Ovary (tissue), 9 donors: ENCODE data around the gene MT3. TPM values are rescaled to one million over a fixed set of nuclear protein-coding genes. Genes with fewer than 3 reads are reported as not detected.

Source experiments
- DNase-seq, 5 donors: peaks; one replicate each; pipeline ENCODE4 v3.0.0-alpha.2; 2019 to 2020
- H3K27ac ChIP-seq, 2 donors: fragments of 200-600 bp; one replicate each; pipeline versions ENCODE4 v1.5.1 to v1.8.0; 2019 to 2022
- H3K27me3 ChIP-seq: fragments of 200-600 bp; one replicate; pipeline ENCODE4 v1.8.0; 2022
- H3K36me3 ChIP-seq: fragments of 200-600 bp; sonication (generic); one replicate; pipeline ENCODE4 v1.5.1; 2019
- H3K4me1 ChIP-seq: one replicate; pipeline ENCODE4 v1.8.1; 2013; ENCODE audit warnings: mild to moderate bottlenecking, moderate library complexity; ENCODE audit not compliant: insufficient read depth
- H3K4me3 ChIP-seq: fragments of 200-600 bp; sonication (generic); one replicate; pipeline ENCODE4 v1.5.1; 2017
- H3K9me3 ChIP-seq, 2 donors: fragments of 200-600 bp in 1 of 2; sonication (generic) in 1 of 2; one replicate each; pipeline versions ENCODE4 v1.5.1 to v1.8.1; 2013 to 2019; ENCODE audit warnings: mild to moderate bottlenecking in 1 of 2, moderate library complexity in 1 of 2
- EP300 ChIP-seq: sonication (generic); formaldehyde crosslinking; IDR thresholded peaks from one replicate; pipeline ENCODE4 v1.6.1; 2017; ENCODE audit warnings: antibody characterized with exemption
- POLR2A ChIP-seq: fragments of 450-650 bp; IDR thresholded peaks from one replicate; pipeline ENCODE4 v1.6.1; 2017; ENCODE audit warnings: antibody characterized with exemption, mild to moderate bottlenecking, moderate library complexity
- WGBS, 3 donors: extraction: QIAGEN DNeasy Blood & Tissue Kit in 1 of 3; methylation state at CpG; one replicate each; pipeline versions ENCODE4 v1.1.5 to v1.1.7; 2013 to 2017; 5-methylcytosine and 5-hydroxymethylcytosine counted together
- intact Hi-C, 4 donors: fragments of 100-400 bp; cut with DNase I; formaldehyde crosslinking; loops; one replicate each; pipeline versions ENCODE4 v1.11.0 to v1.15.1; 2022 to 2023
- polyA plus RNA-seq, 2 donors: library from polyadenylated mRNA; stranded (reverse); fragments of 200-250 nt in 1 of 2; fragments of 350-450 nt in 1 of 2; fragmentation: Illumina TruSeq in 1 of 2; extraction: RNeasy Lipid Tissue Mini Kit (QIAGEN cat#74804) in 1 of 2; gene quantifications; one replicate each; pipeline ENCODE4 v1.2.3, GENCODE V29; 2013 to 2014
- total RNA-seq, 7 donors: library from RNA; depleted of rRNA in 2 of 7; stranded (reverse); fragments of >200 nt in 2 of 7; fragmentation: NEBNext Ultra II Directional in 3 of 7; extraction: Animal tissue kit (Norgen Biotek cat#: 25700) in 3 of 7; gene quantifications; one replicate each; pipeline versions ENCODE4 v1.1.0 to v1.2.4, GENCODE V29; 2016 to 2023
- TF ChIP-seq, protein P1 (sequence below), 3 donors: fragments of 450-650 bp in 2 of 3; fragments of 200-600 bp in 1 of 3; IDR thresholded peaks; one replicate each; pipeline versions ENCODE4 v1.5.1 to v1.8.0; 2016 to 2022; ENCODE audit warnings: antibody characterized with exemption in 3 of 3, mild to moderate bottlenecking in 1 of 3
- donor health status: DM: no; HTN: no; CAD: no; lungs with moderate emphysema.
- donor health status: DM: no; HTN: no; CAD: no.
- donor health status: Bipolar disorder and iron deficiency.
- donor health status: DM: yes; HTN: yes; CAD: no.
- donor health status: DM: no; HTN: no; CAD: no.
- donor health status: DM: yes; HTN: yes; CAD: no.

The MT3 gene
- total and polyA plus RNA-seq, 9 donors, result 0.53 to 4.8 (median 1.4) TPM; not detected in 3

DNA sequence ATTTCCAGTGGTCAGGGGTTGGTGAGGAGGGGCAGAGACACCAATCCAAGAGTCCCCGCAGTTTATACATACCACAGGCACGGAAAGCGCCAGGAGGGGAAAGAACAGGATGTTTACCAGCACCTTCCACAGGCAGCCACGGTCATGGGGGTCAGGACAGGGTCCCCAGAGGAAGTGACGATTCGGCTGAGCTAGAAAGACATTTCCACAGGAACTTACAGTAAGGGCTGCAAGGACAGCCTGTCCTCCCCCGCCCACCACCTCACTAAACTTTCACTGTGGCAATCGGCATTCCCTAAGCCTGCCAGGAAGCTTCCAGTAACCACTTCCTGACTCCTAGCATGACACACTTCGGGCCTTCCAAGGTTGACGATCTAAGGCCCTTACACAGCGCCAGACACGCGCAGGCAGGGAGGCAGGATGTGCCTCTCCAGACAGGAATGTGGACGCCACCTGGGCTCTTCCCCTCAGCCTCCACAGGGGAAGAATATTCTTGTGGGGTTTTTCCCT, 17.8 kb downstream of the MT3 start:
- H3K4me1 ChIP-seq, result peaks cover 27% of the 10 kb centered on the region
- H3K27me3 ChIP-seq, result no peaks in the 10 kb centered on the region
- no peaks in the 10 kb centered on the region for H3K9me3 ChIP-seq
- DNase-seq, result peak; percentile 62 to 86 (median 73)
- no peak overlapping the region for H3K4me3 ChIP-seq
- peak; percentile 99 for TF ChIP-seq EP300
- TF ChIP-seq, protein P1, sequence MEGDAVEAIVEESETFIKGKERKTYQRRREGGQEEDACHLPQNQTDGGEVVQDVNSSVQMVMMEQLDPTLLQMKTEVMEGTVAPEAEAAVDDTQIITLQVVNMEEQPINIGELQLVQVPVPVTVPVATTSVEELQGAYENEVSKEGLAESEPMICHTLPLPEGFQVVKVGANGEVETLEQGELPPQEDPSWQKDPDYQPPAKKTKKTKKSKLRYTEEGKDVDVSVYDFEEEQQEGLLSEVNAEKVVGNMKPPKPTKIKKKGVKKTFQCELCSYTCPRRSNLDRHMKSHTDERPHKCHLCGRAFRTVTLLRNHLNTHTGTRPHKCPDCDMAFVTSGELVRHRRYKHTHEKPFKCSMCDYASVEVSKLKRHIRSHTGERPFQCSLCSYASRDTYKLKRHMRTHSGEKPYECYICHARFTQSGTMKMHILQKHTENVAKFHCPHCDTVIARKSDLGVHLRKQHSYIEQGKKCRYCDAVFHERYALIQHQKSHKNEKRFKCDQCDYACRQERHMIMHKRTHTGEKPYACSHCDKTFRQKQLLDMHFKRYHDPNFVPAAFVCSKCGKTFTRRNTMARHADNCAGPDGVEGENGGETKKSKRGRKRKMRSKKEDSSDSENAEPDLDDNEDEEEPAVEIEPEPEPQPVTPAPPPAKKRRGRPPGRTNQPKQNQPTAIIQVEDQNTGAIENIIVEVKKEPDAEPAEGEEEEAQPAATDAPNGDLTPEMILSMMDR (IDR thresholded peaks at IDR 0.05), result no peak
- 37 to 47% (median 46%) methylated on average over 14 of the region's 14 CpGs for WGBS, 3 donors
- H3K36me3 ChIP-seq, result no peaks in the 10 kb centered on the region
- intact Hi-C loops, result loop anchor here in 1 of 4 donors (5.0 to 10.0 kb wide), 2 partner anchors 380 to 698 kb away; partner anchors contain the start of gene NLRC5
- peak overlapping the region; percentile 79 to 81 for H3K27ac ChIP-seq

DNA sequence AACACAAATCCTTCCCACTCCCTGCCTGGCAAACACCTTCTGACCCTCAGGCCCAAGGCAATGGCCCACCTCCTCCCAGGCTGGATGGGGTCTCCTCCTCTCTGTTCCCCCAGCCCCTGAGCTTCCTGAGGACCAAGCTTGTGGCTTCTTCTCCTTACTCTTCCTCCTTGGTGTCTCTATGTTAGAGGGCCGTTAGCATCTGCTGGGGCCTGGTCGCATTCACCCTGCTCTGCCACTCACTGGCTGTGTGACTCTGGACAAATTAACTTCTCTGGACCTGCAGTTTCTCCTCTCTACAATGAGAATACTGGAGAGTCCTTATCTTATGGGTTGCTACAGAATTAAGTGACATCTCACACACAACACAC, 18.3 kb downstream of the MT3 start:
- H3K27ac ChIP-seq, result peak overlapping the region; percentile 79 to 81
- H3K4me1 ChIP-seq, result peaks cover 27% of the 10 kb centered on the region
- intact Hi-C loops, result loop anchor here in 1 of 4 donors (1.0 to 10.0 kb wide), 4 partner anchors 19 to 697 kb away; partner anchors contain the start of genes MT1X and NLRC5
- H3K27me3 ChIP-seq, result no peaks in the 10 kb centered on the region
- peak overlapping the region; percentile 76 for H3K4me3 ChIP-seq
- DNase-seq, result no peak
- 79 to 84% (median 82%) methylated on average over 2 of the region's 2 CpGs for WGBS, 3 donors
- H3K36me3 ChIP-seq, result no peaks in the 10 kb centered on the region
- TF ChIP-seq POLR2A, result no peak
- TF ChIP-seq EP300, result no peak
- TF ChIP-seq, protein P1 (IDR thresholded peaks at IDR 0.05), result no peak
- no peaks in the 10 kb centered on the region for H3K9me3 ChIP-seq

DNA sequence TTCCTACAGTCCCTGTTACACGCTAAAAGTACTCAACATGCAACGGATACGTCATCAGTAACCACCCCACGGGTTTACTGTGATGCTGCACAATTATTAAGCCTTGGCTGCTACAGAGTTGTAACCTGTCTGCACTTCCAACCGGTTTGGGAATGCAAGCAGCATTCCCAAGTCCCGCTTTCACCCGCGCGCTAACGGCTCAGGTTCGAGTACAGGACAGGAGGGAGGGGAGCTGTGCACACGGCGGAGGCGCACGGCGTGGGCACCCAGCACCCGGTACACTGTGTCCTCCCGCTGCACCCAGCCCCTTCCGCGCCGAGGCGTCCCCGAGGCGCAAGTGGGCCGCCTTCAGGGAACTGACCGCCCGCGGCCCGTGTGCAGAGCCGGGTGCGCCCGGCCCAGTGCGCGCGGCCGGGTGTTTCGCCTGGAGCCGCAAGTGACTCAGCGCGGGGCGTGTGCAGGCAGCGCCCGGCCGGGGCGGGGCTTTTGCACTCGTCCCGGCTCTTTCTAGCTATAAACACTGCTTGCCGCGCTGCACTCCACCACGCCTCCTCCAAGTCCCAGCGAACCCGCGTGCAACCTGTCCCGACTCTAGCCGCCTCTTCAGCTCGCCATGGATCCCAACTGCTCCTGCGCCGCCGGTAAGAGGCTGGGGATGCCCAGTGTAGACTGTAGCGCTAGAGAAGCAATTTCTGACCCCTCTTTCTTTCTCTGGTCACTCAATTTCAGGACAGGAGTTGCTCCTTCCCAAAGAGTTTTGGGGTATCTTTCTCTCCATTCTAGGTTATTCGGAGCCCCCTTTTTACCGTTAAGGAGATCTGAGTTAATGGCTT, 18.9 kb downstream of the MT3 start, which contains the start of gene MT2A:
MT2A (plus strand) TSS at position 542 of the 833 bp plus-strand sequence; CDS start at position 614, 72 bp downstream.
- Histone ChIP-seq H3K4me1 (peaks cover 27% of the 10 kb centered on the region), H3K27ac (peak within 1 kb of the TSS; percentile 79 to 81), H3K9me3 (no peaks in the 10 kb centered on the region), H3K4me3 (peak within 1 kb of the TSS; percentile 76), H3K27me3 (no peaks in the 10 kb centered on the region), H3K36me3 (no peaks in the 10 kb centered on the region)
- WGBS, 3 donors, result 6 to 8% (median 7%) methylated on average over 61 to 62 of the region's 62 CpGs
- intact Hi-C loops, result loop anchor here in 1 of 4 donors (1.0 to 10.0 kb wide), 4 partner anchors 19 to 697 kb away; partner anchors contain the start of genes MT1X and NLRC5
- peak; percentile 90 for TF ChIP-seq POLR2A
- TF ChIP-seq EP300, result peak; percentile 86
- TF ChIP-seq, protein P1 (IDR thresholded peaks at IDR 0.05), result peak in 1 of 3 donors; percentile 10
- DNase-seq, result peak; percentile 90 to 94 (median 90)

DNA sequence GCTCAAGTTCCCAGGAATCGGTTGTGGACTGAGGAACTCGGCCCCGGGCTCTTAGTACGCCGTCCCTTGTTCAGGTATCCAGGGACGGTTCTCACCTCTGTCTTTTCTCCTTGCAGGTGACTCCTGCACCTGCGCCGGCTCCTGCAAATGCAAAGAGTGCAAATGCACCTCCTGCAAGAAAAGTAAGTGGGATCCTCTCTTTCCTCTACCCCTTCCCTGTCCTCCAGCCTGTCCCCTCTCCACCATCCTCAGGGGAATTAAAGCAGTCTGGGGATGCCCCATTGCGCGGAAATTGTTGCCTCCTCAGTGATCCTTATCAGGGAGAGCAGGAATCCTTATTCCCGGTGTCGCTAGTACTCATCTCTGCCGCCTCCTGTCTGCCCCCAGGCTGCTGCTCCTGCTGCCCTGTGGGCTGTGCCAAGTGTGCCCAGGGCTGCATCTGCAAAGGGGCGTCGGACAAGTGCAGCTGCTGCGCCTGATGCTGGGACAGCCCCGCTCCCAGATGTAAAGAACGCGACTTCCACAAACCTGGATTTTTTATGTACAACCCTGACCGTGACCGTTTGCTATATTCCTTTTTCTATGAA, 19.6 kb downstream of the MT3 start:
- no peak for DNase-seq
- WGBS, 3 donors, result 0 to 1% (median 1%) methylated on average over 20 to 21 of the region's 21 CpGs
- H3K27me3 ChIP-seq, result no peaks in the 10 kb centered on the region
- TF ChIP-seq, protein P1 (IDR thresholded peaks at IDR 0.05), result no peak
- TF ChIP-seq POLR2A, result no peak
- no peak for TF ChIP-seq EP300
- intact Hi-C loops, result loop anchor here in 1 of 4 donors (1.0 to 10.0 kb wide), 4 partner anchors 18 to 696 kb away; partner anchors contain the start of genes MT1X and NLRC5
- H3K4me3 ChIP-seq, result peak overlapping the region; percentile 76
- H3K36me3 ChIP-seq, result no peaks in the 10 kb centered on the region
- peak overlapping the region in 1 of 2 donors; percentile 81 for H3K27ac ChIP-seq
- no peaks in the 10 kb centered on the region for H3K9me3 ChIP-seq
- peaks cover 27% of the 10 kb centered on the region for H3K4me1 ChIP-seq
